NB4 (cell line): ENCODE measurements around the gene CAPN11.
A peak's percentile ranks its signal among the peaks of the same experiment; 100 is the strongest.

Experiments used
- DNase-seq: peaks from one replicate; pipeline ENCODE4 v3.0.0; 2010; ENCODE audit warnings: low read depth
- H3K4me3 ChIP-seq: one replicate; pipeline ENCODE4 v1.5.1; 2011; ENCODE audit warnings: mild to moderate bottlenecking, low read depth, low read length, moderate library complexity
- MYC ChIP-seq: IDR thresholded peaks from 2 replicates; pipeline ENCODE4 v1.6.1; 2011; ENCODE audit warnings: low read depth, low read length
- POLR2A ChIP-seq: IDR thresholded peaks from 2 replicates; pipeline ENCODE4 v1.6.1; 2011; ENCODE audit warnings: mild to moderate bottlenecking; ENCODE audit not compliant: insufficient read length; ENCODE audit errors: extremely low read depth
- TF ChIP-seq, protein P1 (sequence below): IDR thresholded peaks from 2 replicates; pipeline ENCODE4 v1.6.1; 2011; ENCODE audit warnings: low read depth, low read length
- TF ChIP-seq, protein P2 (sequence below): IDR thresholded peaks from one replicate; pipeline ENCODE4 v1.5.1; 2012; ENCODE audit warnings: low read depth, low read length

Gene CAPN11

DNA sequence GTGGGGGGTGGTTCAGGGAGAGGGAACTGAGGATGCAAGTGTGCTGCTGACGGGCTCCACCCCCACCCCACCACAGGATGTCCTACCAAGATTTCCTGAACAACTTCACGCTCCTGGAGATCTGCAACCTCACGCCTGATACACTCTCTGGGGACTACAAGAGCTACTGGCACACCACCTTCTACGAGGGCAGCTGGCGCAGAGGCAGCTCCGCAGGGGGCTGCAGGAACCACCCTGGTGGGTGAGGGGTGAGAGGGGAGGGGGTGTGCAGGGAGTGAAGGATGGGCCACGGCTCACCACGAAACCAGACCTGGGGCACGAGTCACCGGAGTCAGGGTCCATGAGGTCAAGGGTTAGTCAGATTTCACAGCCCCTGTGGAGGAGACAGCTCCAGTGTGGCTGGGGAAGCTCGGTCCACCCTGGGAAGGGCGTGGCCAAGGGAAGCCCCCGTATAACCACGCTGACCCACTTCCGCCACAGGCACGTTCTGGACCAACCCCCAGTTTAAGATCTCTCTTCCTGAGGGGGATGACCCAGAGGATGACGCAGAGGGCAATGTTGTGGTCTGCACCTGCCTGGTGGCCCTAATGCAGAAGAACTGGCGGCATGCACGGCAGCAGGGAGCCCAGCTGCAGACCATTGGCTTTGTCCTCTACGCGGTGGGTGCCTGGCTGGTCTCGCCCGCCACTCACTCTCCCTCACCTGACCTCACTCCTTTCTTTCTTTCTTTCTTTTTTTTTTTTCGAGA lies 18.3 kb downstream of the CAPN11 start:
- H3K4me3 ChIP-seq, result peak overlapping the region; percentile 38
- peak; percentile 87 for DNase-seq
- TF ChIP-seq, protein P1, sequence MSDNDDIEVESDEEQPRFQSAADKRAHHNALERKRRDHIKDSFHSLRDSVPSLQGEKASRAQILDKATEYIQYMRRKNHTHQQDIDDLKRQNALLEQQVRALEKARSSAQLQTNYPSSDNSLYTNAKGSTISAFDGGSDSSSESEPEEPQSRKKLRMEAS, result peak; percentile 67; the same call in 1 of the 2 replicates
- TF ChIP-seq MYC (peak; percentile 45), POLR2A (no peak)
- TF ChIP-seq, protein P2, sequence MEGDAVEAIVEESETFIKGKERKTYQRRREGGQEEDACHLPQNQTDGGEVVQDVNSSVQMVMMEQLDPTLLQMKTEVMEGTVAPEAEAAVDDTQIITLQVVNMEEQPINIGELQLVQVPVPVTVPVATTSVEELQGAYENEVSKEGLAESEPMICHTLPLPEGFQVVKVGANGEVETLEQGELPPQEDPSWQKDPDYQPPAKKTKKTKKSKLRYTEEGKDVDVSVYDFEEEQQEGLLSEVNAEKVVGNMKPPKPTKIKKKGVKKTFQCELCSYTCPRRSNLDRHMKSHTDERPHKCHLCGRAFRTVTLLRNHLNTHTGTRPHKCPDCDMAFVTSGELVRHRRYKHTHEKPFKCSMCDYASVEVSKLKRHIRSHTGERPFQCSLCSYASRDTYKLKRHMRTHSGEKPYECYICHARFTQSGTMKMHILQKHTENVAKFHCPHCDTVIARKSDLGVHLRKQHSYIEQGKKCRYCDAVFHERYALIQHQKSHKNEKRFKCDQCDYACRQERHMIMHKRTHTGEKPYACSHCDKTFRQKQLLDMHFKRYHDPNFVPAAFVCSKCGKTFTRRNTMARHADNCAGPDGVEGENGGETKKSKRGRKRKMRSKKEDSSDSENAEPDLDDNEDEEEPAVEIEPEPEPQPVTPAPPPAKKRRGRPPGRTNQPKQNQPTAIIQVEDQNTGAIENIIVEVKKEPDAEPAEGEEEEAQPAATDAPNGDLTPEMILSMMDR, result no peak

DNA sequence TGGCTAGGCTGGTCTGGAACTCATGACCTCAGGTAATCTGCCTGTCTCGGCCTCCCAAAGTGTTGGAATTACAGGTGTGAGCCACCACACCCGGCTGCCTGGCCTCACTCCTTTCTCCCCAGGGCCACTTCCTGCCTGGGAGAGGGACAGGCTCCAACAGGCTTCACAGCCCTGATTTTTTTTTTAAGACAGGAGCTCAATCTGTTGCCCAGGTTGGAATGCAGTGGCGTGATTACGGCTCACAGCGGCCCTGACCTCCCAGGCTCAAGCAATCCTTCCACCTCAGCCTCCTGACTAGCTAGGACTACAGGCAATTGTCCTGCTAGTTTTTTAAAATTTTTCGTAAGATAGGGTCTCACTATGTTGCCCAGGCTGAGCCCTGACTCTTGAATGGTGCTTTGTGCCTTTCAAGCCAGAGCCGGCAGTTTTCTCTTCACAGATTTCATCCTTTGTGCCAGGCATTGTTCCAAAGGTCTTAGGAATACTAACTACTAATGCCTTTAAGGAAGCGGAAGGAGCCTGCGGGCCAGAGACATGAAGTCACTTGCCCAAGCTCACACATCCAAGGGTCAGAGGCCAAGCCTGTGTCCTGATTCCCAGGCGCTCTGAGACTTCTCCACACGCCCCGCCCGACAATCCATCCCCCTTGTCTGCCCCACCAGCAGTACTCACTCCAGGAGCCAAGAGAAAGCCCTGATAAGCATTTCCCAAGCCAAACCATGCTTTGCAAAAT lies 19.2 kb downstream of the CAPN11 start:
- TF ChIP-seq POLR2A, result no peak
- TF ChIP-seq, protein P1, result no peak
- no peak for TF ChIP-seq MYC
- TF ChIP-seq, protein P2, result no peak
- no peak overlapping the region for H3K4me3 ChIP-seq
- DNase-seq, result no peak

DNA sequence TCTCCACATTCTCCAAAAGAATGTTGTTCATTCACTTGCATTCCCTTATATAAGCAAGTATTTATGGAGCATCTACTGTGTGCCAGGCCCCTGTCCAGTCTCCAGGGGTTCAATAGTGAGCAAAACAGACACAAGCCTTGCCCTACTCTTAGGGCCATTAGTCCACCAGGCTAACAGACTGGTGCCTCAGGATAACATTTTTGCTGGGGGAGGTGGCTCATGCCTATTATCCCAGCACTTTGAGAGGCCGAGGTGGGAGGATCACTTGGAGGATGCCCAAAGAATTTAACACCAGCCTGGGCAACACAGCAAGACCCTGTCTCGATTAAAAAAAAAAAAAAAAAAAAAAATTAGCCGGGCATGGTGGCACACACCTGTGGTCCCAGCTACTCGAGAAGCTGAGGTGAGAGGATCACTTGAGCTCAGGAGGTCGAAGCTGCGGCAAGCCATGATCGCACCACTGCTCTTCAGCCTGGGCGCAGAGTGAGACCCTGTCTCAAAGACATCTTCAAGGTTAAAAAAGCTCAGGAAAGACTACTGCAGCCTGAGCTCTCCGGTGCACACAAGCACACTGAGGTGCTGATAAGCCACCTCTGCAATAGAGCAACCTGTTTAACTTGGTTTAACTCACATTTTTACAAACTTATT lies 19.9 kb downstream of the CAPN11 start:
- no peak overlapping the region for H3K4me3 ChIP-seq
- TF ChIP-seq POLR2A (no peak), MYC (no peak)
- TF ChIP-seq, protein P2, result no peak
- TF ChIP-seq, protein P1, result no peak
- no peak for DNase-seq

DNA sequence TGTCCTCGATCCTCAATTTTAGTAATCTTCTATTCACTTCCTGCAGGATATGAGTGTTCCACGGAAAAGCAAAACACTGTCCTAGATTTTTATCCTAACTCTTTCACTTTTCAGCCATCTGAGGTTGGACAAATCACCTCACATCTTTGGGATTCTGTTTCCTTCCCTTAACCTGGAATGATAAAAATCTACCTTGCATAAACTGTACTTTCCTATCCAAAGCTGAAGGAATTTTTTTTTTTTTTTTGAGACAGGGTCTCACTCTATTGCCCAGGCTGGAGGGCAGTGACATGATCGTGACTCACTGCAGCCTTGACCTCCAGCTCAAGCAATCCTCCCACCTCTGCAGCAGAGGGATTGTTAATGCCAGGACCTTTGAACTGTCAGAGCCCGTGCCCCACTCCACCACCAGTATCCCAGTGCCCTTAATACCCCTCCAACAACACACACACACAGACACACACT lies 20.5 kb downstream of the CAPN11 start:
- TF ChIP-seq, protein P1, result no peak
- TF ChIP-seq POLR2A (no peak), MYC (no peak)
- TF ChIP-seq, protein P2, result no peak
- H3K4me3 ChIP-seq, result no peak overlapping the region
- no peak for DNase-seq

DNA sequence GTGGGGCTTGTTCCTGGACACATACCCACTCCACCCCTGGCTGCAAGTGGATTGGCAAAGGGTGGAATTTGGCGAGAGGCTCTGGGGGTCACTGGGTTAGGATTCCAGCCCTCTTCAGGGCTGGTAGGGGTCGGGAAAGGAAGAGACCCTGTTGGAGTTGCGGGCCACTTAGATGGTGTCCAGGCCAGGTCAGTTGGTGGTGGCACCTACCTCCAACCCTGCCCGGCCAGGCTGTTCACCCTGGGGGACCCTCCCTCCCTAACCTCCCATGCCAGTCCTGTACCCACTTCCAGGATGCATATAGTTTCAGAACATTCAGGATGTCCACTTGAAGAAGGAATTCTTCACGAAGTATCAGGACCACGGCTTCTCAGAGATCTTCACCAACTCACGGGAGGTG lies 21.0 kb downstream of the CAPN11 start:
- TF ChIP-seq, protein P2, result no peak
- TF ChIP-seq, protein P1, result no peak
- TF ChIP-seq MYC, result no peak
- no peak for TF ChIP-seq POLR2A
- DNase-seq, result no peak
- H3K4me3 ChIP-seq, result no peak overlapping the region
